GM12878 (cell line): ENCODE data around the gene ARL10. TPM values are rescaled to one million over a fixed set of nuclear protein-coding genes. Genes with fewer than 3 reads are reported as not detected.

Source experiments
- ATAC-seq: fragments of 200-7000 bp; cut with Tn5 transposase; 3 replicates; pipeline ENCODE4 v1.9.1; 2020; ENCODE audit warnings: mild to moderate bottlenecking, moderate library complexity
- BruUV-seq: library from RNA; stranded (reverse); fragments of 400-500 nt; replicated peaks from 2 replicates; lab custom pipeline; 2021; lab: Mats Ljungman, UMichigan
- CTCF ChIA-PET: fragments of 300-600 bp; sonication (Branson Sonifier 250); formaldehyde crosslinking; extraction: SDS; loops from one replicate; lab custom pipeline; 2021; ENCODE audit warnings: inconsistent platforms; lab: Yijun Ruan, JAX
- POLR2A ChIA-PET: fragments of 350-600 bp; formaldehyde crosslinking; extraction: SDS; loops from one replicate; lab custom pipeline; 2021; ENCODE audit warnings: inconsistent platforms; lab: Charles Lee
- RAD21 ChIA-PET: fragments of 300-600 bp; sonication (Branson Sonifier 250); formaldehyde crosslinking; loops from one replicate; lab custom pipeline; 2023; ENCODE audit warnings: antibody characterized with exemption; ENCODE audit not compliant: unreplicated experiment; lab: Charles Lee
- SMC1A ChIA-PET: fragments of 300-600 bp; sonication (Branson Sonifier 250); formaldehyde crosslinking; loops from one replicate; lab custom pipeline; 2023; ENCODE audit not compliant: unreplicated experiment, uncharacterized antibody; lab: Charles Lee
- DNase-seq: peaks from one replicate; pipeline ENCODE4 v3.0.0-alpha.2; 2011; ENCODE audit warnings: low read depth, low spot score
- FAIRE-seq: peaks from 3 replicates; lab custom pipeline; 2011; peaks lifted over from hg19 to GRCh38; lab: Jason Lieb, UNC
- H2AFZ ChIP-seq: 2 replicates; pipeline ENCODE4 v1.6.0; 2011; ENCODE audit warnings: low read depth, low read length, control low read depth; ENCODE audit not compliant: control insufficient read depth
- H3K27ac ChIP-seq: 2 replicates; pipeline ENCODE4 v1.5.1; 2011; ENCODE audit warnings: control low read depth; ENCODE audit not compliant: control insufficient read depth, insufficient read depth
- H3K27me3 ChIP-seq, 2 experiments: replicated peaks in 1 of 2; 2 replicates each; pipeline versions ENCODE4 v1.6.0 to v1.6.1; 2011; ENCODE audit warnings: low read length in 1 of 2; ENCODE audit not compliant: control insufficient read depth in 2 of 2, insufficient read depth in 2 of 2
- H3K36me3 ChIP-seq, 2 experiments: 2 replicates each; pipeline ENCODE4 v1.5.1; 2011; ENCODE audit warnings: low read length in 1 of 2; ENCODE audit not compliant: control insufficient read depth in 2 of 2, insufficient read depth in 2 of 2
- H3K4me1 ChIP-seq: 2 replicates; pipeline ENCODE4 v1.6.1; 2011; ENCODE audit warnings: mild to moderate bottlenecking, low read length, moderate library complexity, mixed read lengths; ENCODE audit not compliant: control insufficient read depth, insufficient read depth
- H3K4me2 ChIP-seq: 2 replicates; pipeline ENCODE4 v1.6.0; 2011; ENCODE audit warnings: control low read depth; ENCODE audit not compliant: control insufficient read depth, insufficient read depth
- H3K4me3 ChIP-seq: fragments of 200-600 bp; sonication (generic); 2 replicates; pipeline ENCODE4 v1.5.1; 2016
- H3K79me2 ChIP-seq: 2 replicates; pipeline ENCODE4 v1.6.0; 2011; ENCODE audit warnings: low read length; ENCODE audit not compliant: control insufficient read depth, insufficient read depth
- H3K9ac ChIP-seq: 2 replicates; pipeline ENCODE4 v1.8.0; 2011; ENCODE audit warnings: low read length, control low read depth, mixed read lengths; ENCODE audit not compliant: control insufficient read depth, insufficient read depth
- H3K9me3 ChIP-seq: replicated peaks from 3 replicates; pipeline ENCODE4 v1.5.1; 2011; ENCODE audit warnings: mild to moderate bottlenecking, low read length; ENCODE audit not compliant: control insufficient read depth, insufficient read depth
- H4K20me1 ChIP-seq: 2 replicates; pipeline ENCODE4 v1.6.0; 2011; ENCODE audit not compliant: control insufficient read depth, insufficient read depth
- EGR1 ChIP-seq, 2 experiments: IDR thresholded peaks; 1 replicate in 1 of 2; 2 replicates in 1 of 2; pipeline ENCODE4 v1.6.1; 2011 to 2012; ENCODE audit warnings: low read depth in 2 of 2, low read length in 2 of 2, borderline replicate concordance in 1 of 2, mild to moderate bottlenecking in 1 of 2, moderate library complexity in 1 of 2
- GATAD2B ChIP-seq: fragments of 450-650 bp; conservative IDR thresholded peaks from 2 replicates; pipeline ENCODE4 v1.6.1; 2017; ENCODE audit warnings: low read depth, mild to moderate bottlenecking, moderate library complexity
- IRF5 ChIP-seq: fragments of 450-650 bp; IDR thresholded peaks from 2 replicates; pipeline ENCODE4 v1.6.1; 2017; ENCODE audit warnings: borderline replicate concordance
- MTA3 ChIP-seq: IDR thresholded peaks from 2 replicates; pipeline ENCODE4 v1.6.1; 2012; ENCODE audit warnings: low read length, inconsistent platforms, borderline replicate concordance
- PML ChIP-seq: IDR thresholded peaks from 2 replicates; pipeline ENCODE4 v1.6.1; 2012; ENCODE audit warnings: low read length, inconsistent platforms
- POLR2A ChIP-seq: IDR thresholded peaks from 2 replicates; pipeline ENCODE4 v1.6.1; 2011; ENCODE audit warnings: low read depth, mild to moderate bottlenecking, low read length
- SIN3A ChIP-seq: IDR thresholded peaks from 2 replicates; pipeline ENCODE4 v1.6.1; 2012; ENCODE audit warnings: low read depth, low read length, improper control_type of control experiment
- SPI1 ChIP-seq: IDR thresholded peaks from 2 replicates; pipeline ENCODE4 v1.6.1; 2011; ENCODE audit warnings: low read depth, mild to moderate bottlenecking, low read length, moderate library complexity, borderline replicate concordance; ENCODE audit not compliant: insufficient read depth
- STAT3 ChIP-seq: IDR thresholded peaks from 2 replicates; pipeline ENCODE4 v1.6.1; 2011; ENCODE audit warnings: low read depth, low read length, improper control_type of control experiment
- TAF1 ChIP-seq: IDR thresholded peaks from 2 replicates; pipeline ENCODE4 v1.6.1; 2011; ENCODE audit warnings: mild to moderate bottlenecking, low read depth, low read length, borderline replicate concordance
- TBL1XR1 ChIP-seq: IDR thresholded peaks from 2 replicates; pipeline ENCODE4 v1.6.1; 2012; ENCODE audit warnings: low read depth, low read length, improper control_type of control experiment
- TCF12 ChIP-seq: IDR thresholded peaks from 2 replicates; pipeline ENCODE4 v1.6.1; 2011; ENCODE audit warnings: low read depth, mild to moderate bottlenecking, low read length
- TCF7 ChIP-seq: IDR thresholded peaks from 2 replicates; pipeline ENCODE4 v1.6.1; 2014; ENCODE audit warnings: antibody characterized with exemption, borderline replicate concordance
- WGBS: methylation state at CpG from one replicate; pipeline ENCODE4 v1.1.6; 2016; ENCODE audit warnings: low lambda C conversion rate; ENCODE audit not compliant: insufficient replicate concordance, insufficient coverage; ENCODE audit errors: missing lambda C conversion rate; 5-methylcytosine and 5-hydroxymethylcytosine counted together
- in situ Hi-C: fragments of 300-500 bp; cut with MboI; formaldehyde crosslinking; loops from 9 replicates; pipeline ENCODE4 v1.14.3; 2018; ENCODE audit warnings: mixed read lengths
- intact Hi-C: fragments of 100-400 bp; cut with micrococcal nuclease; formaldehyde crosslinking; loops from one replicate; pipeline ENCODE4 v1.14.2; 2022; ENCODE audit not compliant: unreplicated experiment
- polyA plus RNA-seq, 11 experiments: library from polyadenylated mRNA; depleted of rRNA in 4 of 11; unstranded in 6 of 11; stranded (reverse) in 5 of 11; fragments of >200 nt; fragmentation: Nextera tagmentation in 4 of 11; fragmentation: Illumina TruSeq in 1 of 11; extraction: Ambion mirVana in 4 of 11; extraction: Trizol in 1 of 11; gene quantifications; 1 replicate in 1 of 11; 2 replicates in 10 of 11; pipeline versions ENCODE4 v1.2.1 to v1.2.3, GENCODE V29; 2011 to 2016; ENCODE audit warnings: inconsistent platforms in 2 of 11, missing spikeins in 2 of 11, low read depth in 1 of 11
- total RNA-seq, 4 experiments: library from RNA; depleted of rRNA in 3 of 4; stranded (reverse); fragments of >200 nt in 3 of 4; fragmentation: Illumina TruSeq in 1 of 4; extraction: Trizol in 1 of 4; gene quantifications; 2 replicates each; pipeline versions ENCODE4 v1.2.1 to v1.2.3, GENCODE V29; 2013 to 2021
- TF ChIP-seq, protein P1 (sequence below): IDR thresholded peaks from 2 replicates; pipeline ENCODE4 v1.6.1; 2012; ENCODE audit warnings: low read depth, low read length, improper control_type of control experiment
- TF ChIP-seq, protein P2 (sequence below): fragments of 150-350 bp; IDR thresholded peaks from 2 replicates; pipeline ENCODE4 v1.6.1; 2014; ENCODE audit warnings: mild to moderate bottlenecking, low read depth, low read length

The ARL10 gene
- total and polyA plus RNA-seq, 10 of the 15 experiments (the other 5 are each of a cell fraction or from before 2014, with no cell fraction given) = 0.44 to 6.4 (median 2.4) TPM

DNA sequence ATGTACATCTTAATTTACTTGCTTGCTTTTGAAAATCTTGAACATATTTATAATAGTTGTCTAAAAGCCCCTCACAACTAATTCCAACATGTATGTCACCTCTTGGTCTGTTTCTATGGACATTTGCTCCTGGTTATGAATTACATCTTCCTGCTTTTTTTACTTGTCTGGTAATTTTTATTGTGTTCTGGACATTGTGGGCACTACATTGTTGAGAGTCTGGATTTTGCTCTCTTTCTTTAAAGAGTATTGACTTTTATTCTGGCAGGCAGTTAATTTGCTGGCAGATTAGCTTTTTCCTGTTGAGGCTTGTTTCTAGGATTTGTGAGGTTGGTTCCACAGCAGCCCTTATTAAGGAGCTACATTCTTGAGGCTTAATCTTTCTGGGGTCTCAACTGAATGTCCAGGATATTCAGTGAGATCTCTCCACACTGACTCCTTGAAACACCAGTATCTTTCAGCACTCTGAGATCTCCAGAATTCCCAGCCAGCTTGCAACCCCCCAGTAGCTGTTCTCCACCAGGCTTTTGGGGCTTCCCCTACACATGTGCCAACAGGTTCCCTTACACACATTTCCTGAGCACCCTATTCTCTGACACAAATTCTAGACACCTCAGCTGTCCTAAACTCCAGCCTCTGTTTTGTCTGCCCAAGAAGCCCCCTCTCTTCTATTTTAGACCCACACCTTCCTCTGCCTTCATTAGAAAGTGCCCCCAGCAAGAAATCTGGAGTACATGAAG, 31.1 kb upstream of the ARL10 start:
- no peaks in the 10 kb centered on the region for H3K4me1 ChIP-seq
- H3K36me3 ChIP-seq = no peaks in the 10 kb centered on the region
- no peaks in the 10 kb centered on the region for H3K27me3 ChIP-seq
- POLR2A ChIA-PET = interaction anchor here (1.0 kb wide), 1 partner anchor 10 kb away, joined by 3 read pairs; no protein-coding TSS in a partner anchor
- no peaks in the 10 kb centered on the region for H4K20me1 ChIP-seq
- no peak overlapping the region for H2AFZ ChIP-seq
- intact Hi-C loops (no loop called here), in situ Hi-C loops (no loop called here)
- H3K79me2 ChIP-seq = no peaks in the 10 kb centered on the region
- CTCF ChIA-PET = interaction anchor here (0.8 kb wide), 1 partner anchor 57 kb away, joined by 3 read pairs; no protein-coding TSS in a partner anchor
- SMC1A ChIA-PET = no interaction called here
- FAIRE-seq (no peak), DNase-seq (no peak), ATAC-seq (no peak)
- H3K9ac ChIP-seq = no peak overlapping the region
- H3K27ac ChIP-seq = no peak overlapping the region
- TF ChIP-seq TCF12 (no peak), STAT3 (no peak), GATAD2B (no peak), EGR1 (IDR thresholded peaks at IDR 0.05; ENCODE audit: borderline replicate concordance in 1 of 2, low read depth in 2 of 2, low read length in 2 of 2) (no peak), TAF1 (no peak), POLR2A (no peak), PML (no peak), TBL1XR1 (no peak)
- H3K4me3 ChIP-seq = no peak overlapping the region
- no TSS peak for BruUV-seq
- H3K4me2 ChIP-seq = no peak overlapping the region
- no peaks in the 10 kb centered on the region; the same call in 2 of the 3 replicates for H3K9me3 ChIP-seq
- RAD21 ChIA-PET = no interaction called here

DNA sequence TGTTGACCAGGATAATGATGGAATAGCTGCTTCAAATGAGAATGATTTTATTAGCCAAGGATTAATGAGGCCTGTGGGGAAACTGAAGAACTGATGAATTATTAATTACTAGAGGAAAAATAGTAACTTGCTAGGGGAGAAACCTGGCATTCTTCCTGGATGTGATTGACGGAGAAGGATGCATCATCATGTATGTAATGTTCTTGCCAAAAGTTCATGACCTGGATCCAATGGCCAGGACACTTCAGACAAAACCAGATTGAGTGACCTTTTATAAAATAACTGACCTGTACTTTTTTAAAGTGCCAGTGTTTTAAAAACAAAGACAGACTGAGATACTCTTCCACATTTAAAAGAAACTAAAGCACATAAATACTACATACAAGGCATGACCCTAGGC, 27.4 kb upstream of the ARL10 start:
- no peak for ATAC-seq
- 100% methylated on average over 1 of the region's 1 CpG for WGBS
- intact Hi-C loops = no loop called here
- Histone ChIP-seq H3K4me2 (no peak overlapping the region), H3K27me3 (no peaks in the 10 kb centered on the region), H3K4me3 (no peak overlapping the region), H3K9ac (no peak overlapping the region), H3K36me3 (no peaks in the 10 kb centered on the region), H3K27ac (no peak overlapping the region), H3K4me1 (no peaks in the 10 kb centered on the region), H4K20me1 (no peaks in the 10 kb centered on the region), H3K9me3 (no peaks in the 10 kb centered on the region; the same call in 2 of the 3 replicates), H2AFZ (no peak overlapping the region), H3K79me2 (no peaks in the 10 kb centered on the region)
- ChIA-PET CTCF (no interaction called here), RAD21 (no interaction called here), SMC1A (no interaction called here), POLR2A (no interaction called here)
- BruUV-seq = no TSS peak
- DNase-seq = no peak
- in situ Hi-C loops = no loop called here
- no peak for FAIRE-seq
- TF ChIP-seq MTA3 = no peak
- TF ChIP-seq SPI1 = no peak
- TF ChIP-seq, protein P1, sequence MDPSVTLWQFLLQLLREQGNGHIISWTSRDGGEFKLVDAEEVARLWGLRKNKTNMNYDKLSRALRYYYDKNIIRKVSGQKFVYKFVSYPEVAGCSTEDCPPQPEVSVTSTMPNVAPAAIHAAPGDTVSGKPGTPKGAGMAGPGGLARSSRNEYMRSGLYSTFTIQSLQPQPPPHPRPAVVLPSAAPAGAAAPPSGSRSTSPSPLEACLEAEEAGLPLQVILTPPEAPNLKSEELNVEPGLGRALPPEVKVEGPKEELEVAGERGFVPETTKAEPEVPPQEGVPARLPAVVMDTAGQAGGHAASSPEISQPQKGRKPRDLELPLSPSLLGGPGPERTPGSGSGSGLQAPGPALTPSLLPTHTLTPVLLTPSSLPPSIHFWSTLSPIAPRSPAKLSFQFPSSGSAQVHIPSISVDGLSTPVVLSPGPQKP = no peak
- TF ChIP-seq, protein P2, sequence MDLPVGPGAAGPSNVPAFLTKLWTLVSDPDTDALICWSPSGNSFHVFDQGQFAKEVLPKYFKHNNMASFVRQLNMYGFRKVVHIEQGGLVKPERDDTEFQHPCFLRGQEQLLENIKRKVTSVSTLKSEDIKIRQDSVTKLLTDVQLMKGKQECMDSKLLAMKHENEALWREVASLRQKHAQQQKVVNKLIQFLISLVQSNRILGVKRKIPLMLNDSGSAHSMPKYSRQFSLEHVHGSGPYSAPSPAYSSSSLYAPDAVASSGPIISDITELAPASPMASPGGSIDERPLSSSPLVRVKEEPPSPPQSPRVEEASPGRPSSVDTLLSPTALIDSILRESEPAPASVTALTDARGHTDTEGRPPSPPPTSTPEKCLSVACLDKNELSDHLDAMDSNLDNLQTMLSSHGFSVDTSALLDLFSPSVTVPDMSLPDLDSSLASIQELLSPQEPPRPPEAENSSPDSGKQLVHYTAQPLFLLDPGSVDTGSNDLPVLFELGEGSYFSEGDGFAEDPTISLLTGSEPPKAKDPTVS = no peak
- TF ChIP-seq SIN3A = no peak
- TF ChIP-seq IRF5 = no peak
- no peak for TF ChIP-seq TCF7
